ENCODE results near the gene CHST15. TPM values are rescaled to one million over a fixed set of nuclear protein-coding genes. Genes with fewer than 3 reads are reported as not detected.

Gene CHST15
- total and polyA plus RNA-seq, 2 of the 8 experiments (the other 6 are each of a cell fraction or from before 2014, with no cell fraction given): 8.8 to 9.1 TPM

GRCh38 chr10:124006526-124006925 lies 86.9 kb downstream of the CHST15 start:
- ChIA-PET POLR2A (ENCODE audit: partially characterized antibody) (no interaction called here), CTCF (ENCODE audit: partially characterized antibody) (interaction anchor here (1.9 kb wide), 1 partner anchor 11 kb away, joined by 10 read pairs; no protein-coding TSS in a partner anchor)
- Histone ChIP-seq H3K4me1 (replicated peaks in 1 of 4; ENCODE audit: control insufficient read depth in 3 of 4, insufficient read depth in 4 of 4, low read length in 3 of 4) (peaks cover 0 to 10% (median 6%) of the 10 kb centered on the region in 4 experiments; a peak in 6 of 7 replicates), H3K56ac (replicated peaks; ENCODE audit: insufficient read length, low read depth, low read length) (no peak overlapping the region), H3K9ac (replicated peaks in 1 of 4; ENCODE audit: extremely low read depth in 1 of 4, low read depth in 3 of 4, low read length in 3 of 4) (no peak overlapping the region), H3K18ac (ENCODE audit: extremely low read depth, low read length) (no peak overlapping the region), H2BK12ac (ENCODE audit: low read depth, low read length) (no peak overlapping the region), H3K4me3 (ENCODE audit: extremely low read depth in 1 of 4, insufficient read depth in 2 of 4, low read depth in 3 of 4, low read length in 4 of 4) (no peak overlapping the region), H3K4me2 (ENCODE audit: insufficient read depth in 1 of 2, low read depth in 2 of 2, low read length in 2 of 2) (no peak overlapping the region), H3K79me2 (ENCODE audit: control insufficient read depth in 1 of 2, insufficient read depth in 2 of 2, low read length in 2 of 2) (no peaks in the 10 kb centered on the region), H3K36me3 (ENCODE audit: control insufficient read depth in 2 of 4, insufficient read depth in 4 of 4, low read length in 3 of 4) (peaks cover 0 to 4% (median 1%) of the 10 kb centered on the region in 4 experiments; a peak in 2 of 8 replicates), H3K9me3 (ENCODE audit: insufficient read depth in 2 of 2, low read depth in 1 of 2, low read length in 1 of 2) (no peaks in the 10 kb centered on the region), H4K20me1 (replicated peaks in 1 of 2; ENCODE audit: control insufficient read depth in 1 of 2, insufficient read depth in 2 of 2, low read length in 2 of 2) (no peaks in the 10 kb centered on the region), H3K23me2 (ENCODE audit: low read depth, low read length) (no peaks in the 10 kb centered on the region), H2BK20ac (ENCODE audit: low read length) (no peak overlapping the region), H2AK5ac (ENCODE audit: low read depth, low read length) (no peak overlapping the region), H2BK15ac (ENCODE audit: low read length) (no peak overlapping the region), H3K27ac (ENCODE audit: low read depth, low read length) (no peak overlapping the region), H2AFZ (ENCODE audit: low read length) (no peak overlapping the region), H3K4ac (replicated peaks; ENCODE audit: insufficient read length, low read depth, low read length) (no peak overlapping the region), H4K8ac (ENCODE audit: extremely low read depth, insufficient read depth, low read length) (no peak overlapping the region), H3K23ac (ENCODE audit: insufficient read length) (no peak overlapping the region), H2BK120ac (replicated peaks; ENCODE audit: low read depth, low read length) (no peak overlapping the region), H3K27me3 (replicated peaks in 1 of 4; ENCODE audit: control insufficient read depth in 3 of 4, extremely low read depth in 1 of 4, insufficient read depth in 3 of 4, low read length in 3 of 4) (no peaks in the 10 kb centered on the region), H2BK5ac (ENCODE audit: low read depth, low read length) (no peak overlapping the region), H3K14ac (ENCODE audit: insufficient read length) (no peak overlapping the region), H4K91ac (replicated peaks; ENCODE audit: insufficient read length, low read length) (no peak overlapping the region), H3K79me1 (ENCODE audit: low read depth, low read length) (no peaks in the 10 kb centered on the region), H4K5ac (ENCODE audit: insufficient read length, low read depth, low read length) (no peak overlapping the region)
- WGBS, 2 experiments (ENCODE audit: extremely low coverage in 1 of 2, insufficient coverage in 1 of 2, insufficient read length in 1 of 2, insufficient replicate concordance in 2 of 2, low coverage in 1 of 2, low lambda C conversion rate in 2 of 2, missing lambda C conversion rate in 1 of 2): 87% methylated on average over 7 of the region's 7 CpGs; no CpG with 5 or more reads in 1 of the 2 experiments
- DNase-seq (ENCODE audit: low read depth in 1 of 2, low spot score in 2 of 2): no peak
- TF ChIP-seq NRF1 (IDR thresholded peaks at IDR 0.05; ENCODE audit: low read depth, low read length) (no peak), POLR2AphosphoS5 (IDR thresholded peaks at IDR 0.05; ENCODE audit: low read depth, low read length) (no peak), SRF (IDR thresholded peaks at IDR 0.05; ENCODE audit: low read depth, low read length) (no peak), KDM4A (IDR thresholded peaks at IDR 0.05; ENCODE audit: low read depth, low read length, severe bottlenecking) (no peak), CEBPB (IDR thresholded peaks at IDR 0.05; ENCODE audit: low read depth, low read length) (no peak), SP2 (IDR thresholded peaks at IDR 0.05; ENCODE audit: low read length) (no peak), ATF2 (IDR thresholded peaks at IDR 0.05; ENCODE audit: low read length) (no peak)
- no peak for FAIRE-seq
